Measurements from ENCODE around the gene ANO1. TPM values are rescaled to one million over a fixed set of nuclear protein-coding genes. Genes with fewer than 3 reads are reported as not detected.

The ANO1 gene
- total RNA-seq, 1 experiment from 2014 or later: 10.9 TPM

DNA sequence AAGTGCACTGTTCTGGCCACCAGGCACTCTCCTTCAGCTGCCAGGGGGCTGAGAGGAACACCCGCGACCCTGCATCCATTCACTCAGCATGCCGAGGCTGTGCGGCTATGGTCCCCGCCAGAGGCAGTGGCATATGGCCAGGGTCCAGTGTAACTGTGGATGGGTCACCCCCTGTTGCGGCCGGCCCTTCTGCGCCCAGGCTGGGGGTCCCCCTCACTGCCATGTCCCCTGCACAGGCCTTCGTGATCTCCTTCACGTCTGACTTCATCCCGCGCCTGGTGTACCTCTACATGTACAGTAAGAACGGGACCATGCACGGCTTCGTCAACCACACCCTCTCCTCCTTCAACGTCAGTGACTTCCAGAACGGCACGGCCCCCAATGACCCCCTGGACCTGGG is 104.1 kb downstream of the ANO1 start:
- no peaks in the 10 kb centered on the region for H3K79me1 ChIP-seq (ENCODE audit: insufficient read depth, low read depth, low read length, poor library complexity, severe bottlenecking)
- H2AFZ ChIP-seq (ENCODE audit: low read length): no peak overlapping the region
- no peak overlapping the region for H3K9ac ChIP-seq (ENCODE audit: extremely low read depth, insufficient read length, low read length)
- no peak overlapping the region for H2BK15ac ChIP-seq (ENCODE audit: low read depth, low read length)
- no peak overlapping the region for H3K4me2 ChIP-seq (ENCODE audit: insufficient read depth, insufficient read length, low read length)
- H4K91ac ChIP-seq (ENCODE audit: insufficient read length, low read depth, low read length): no peak overlapping the region
- Mint-ChIP-seq H3K27ac (no peak overlapping the region), H3K4me3 (no peak overlapping the region; a peak in 1 of 5 replicates), H3K9me3 (no peaks in the 10 kb centered on the region), H3K36me3 (ENCODE audit: insufficient read depth in 1 of 3, low read depth in 3 of 3) (peaks cover 0 to 3% (median 0%) of the 10 kb centered on the region in 3 experiments; a peak in 2 of 7 replicates), H3K27me3 (ENCODE audit: low read depth) (peaks cover 8% of the 10 kb centered on the region; the same call in 1 of the 2 replicates), H3K4me1 (peaks cover 0 to 2% of the 10 kb centered on the region in 2 experiments; a peak in 1 of 4 replicates)
- no peak overlapping the region for H3K23ac ChIP-seq (ENCODE audit: insufficient read length, low read depth, low read length)
- no peak overlapping the region for H2BK5ac ChIP-seq (ENCODE audit: insufficient read length, low read length)
- no peak overlapping the region for H3K27ac ChIP-seq (ENCODE audit: insufficient read length, low read depth, low read length)
- H3K23me2 ChIP-seq (ENCODE audit: insufficient read length, low read depth, low read length, poor library complexity, severe bottlenecking): no peaks in the 10 kb centered on the region
- H3K27me3 ChIP-seq (ENCODE audit: insufficient read depth, low read length): no peaks in the 10 kb centered on the region
- no peak overlapping the region for H2AK5ac ChIP-seq (ENCODE audit: insufficient read length, low read length)
- H3K4me1 ChIP-seq (ENCODE audit: insufficient read depth, low read length): no peaks in the 10 kb centered on the region
- no peak overlapping the region for H2BK12ac ChIP-seq (ENCODE audit: insufficient read length, low read depth, low read length)
- no peak overlapping the region for H2BK120ac ChIP-seq (ENCODE audit: low read depth, low read length, poor library complexity, severe bottlenecking)
- H3K79me2 ChIP-seq (ENCODE audit: insufficient read depth, low read length): no peaks in the 10 kb centered on the region
- H3K9me3 ChIP-seq (ENCODE audit: control insufficient read depth, low read depth, low read length): no peaks in the 10 kb centered on the region
- no peaks in the 10 kb centered on the region for H4K20me1 ChIP-seq (ENCODE audit: control insufficient read depth, insufficient read depth, insufficient read length)
- no peak overlapping the region for H2BK20ac ChIP-seq (ENCODE audit: low read depth, low read length, poor library complexity, severe bottlenecking)
- H4K5ac ChIP-seq (ENCODE audit: insufficient read length, low read depth, low read length): no peak overlapping the region
- no peak overlapping the region; the same call in 1 of the 2 replicates for H3K14ac ChIP-seq (ENCODE audit: insufficient read depth, low read length)
- no peak overlapping the region for H3T11ph ChIP-seq (ENCODE audit: low read length)
- H4K8ac ChIP-seq (replicated peaks; ENCODE audit: insufficient read length, low read depth, low read length): no peak overlapping the region
- no peak overlapping the region for H3K18ac ChIP-seq (ENCODE audit: insufficient read length, low read depth, low read length)
- TF ChIP-seq, protein P1, sequence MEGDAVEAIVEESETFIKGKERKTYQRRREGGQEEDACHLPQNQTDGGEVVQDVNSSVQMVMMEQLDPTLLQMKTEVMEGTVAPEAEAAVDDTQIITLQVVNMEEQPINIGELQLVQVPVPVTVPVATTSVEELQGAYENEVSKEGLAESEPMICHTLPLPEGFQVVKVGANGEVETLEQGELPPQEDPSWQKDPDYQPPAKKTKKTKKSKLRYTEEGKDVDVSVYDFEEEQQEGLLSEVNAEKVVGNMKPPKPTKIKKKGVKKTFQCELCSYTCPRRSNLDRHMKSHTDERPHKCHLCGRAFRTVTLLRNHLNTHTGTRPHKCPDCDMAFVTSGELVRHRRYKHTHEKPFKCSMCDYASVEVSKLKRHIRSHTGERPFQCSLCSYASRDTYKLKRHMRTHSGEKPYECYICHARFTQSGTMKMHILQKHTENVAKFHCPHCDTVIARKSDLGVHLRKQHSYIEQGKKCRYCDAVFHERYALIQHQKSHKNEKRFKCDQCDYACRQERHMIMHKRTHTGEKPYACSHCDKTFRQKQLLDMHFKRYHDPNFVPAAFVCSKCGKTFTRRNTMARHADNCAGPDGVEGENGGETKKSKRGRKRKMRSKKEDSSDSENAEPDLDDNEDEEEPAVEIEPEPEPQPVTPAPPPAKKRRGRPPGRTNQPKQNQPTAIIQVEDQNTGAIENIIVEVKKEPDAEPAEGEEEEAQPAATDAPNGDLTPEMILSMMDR (conservative IDR thresholded peaks at IDR 0.05): no peak
- no peak for DNase-seq
- no peak overlapping the region for H3K4ac ChIP-seq (ENCODE audit: low read depth, low read length)
- WGBS (ENCODE audit: extremely low coverage, insufficient read length, low lambda C conversion rate): no CpG with 5 or more reads among the region's 18 CpGs
- no peak overlapping the region for H3K56ac ChIP-seq (ENCODE audit: insufficient read length, low read depth, low read length)

Data from H9 (cell line).